Mesenchymal stem cell (in vitro differentiated cells and primary cell): Measurements from ENCODE around the gene TNFAIP2.
A peak's percentile ranks its signal among the peaks of the same experiment; 100 is the strongest.

Experiments
- DNase-seq: peaks from one replicate; pipeline ENCODE4 v3.0.0-alpha.2; 2013
- H2AFZ ChIP-seq: one replicate; pipeline ENCODE4 v1.6.1; 2013; ENCODE audit warnings: low read depth, mild to moderate bottlenecking, control low read depth, inconsistent platforms, low read length, moderate library complexity
- H2AK5ac ChIP-seq: 2 replicates; pipeline ENCODE4 v1.6.1; 2013; ENCODE audit warnings: low read length, moderate library complexity, mild to moderate bottlenecking, inconsistent platforms; ENCODE audit not compliant: severe bottlenecking
- H2BK120ac ChIP-seq: one replicate; pipeline ENCODE4 v1.6.1; 2013; ENCODE audit warnings: low read depth, mild to moderate bottlenecking, inconsistent platforms, low read length, moderate library complexity
- H2BK12ac ChIP-seq, 2 experiments: one replicate each; pipeline ENCODE4 v1.6.1; 2013; ENCODE audit warnings: inconsistent platforms in 2 of 2, low read length in 2 of 2, mild to moderate bottlenecking in 2 of 2, moderate library complexity in 2 of 2, control low read depth in 1 of 2
- H2BK15ac ChIP-seq: one replicate; pipeline ENCODE4 v1.6.1; 2013; ENCODE audit warnings: mild to moderate bottlenecking, low read depth, inconsistent platforms; ENCODE audit not compliant: poor library complexity, severe bottlenecking
- H2BK5ac ChIP-seq: 2 replicates; pipeline ENCODE4 v1.6.1; 2013; ENCODE audit warnings: low read depth, mild to moderate bottlenecking, low read length, control low read depth, inconsistent platforms; ENCODE audit not compliant: poor library complexity, severe bottlenecking
- H3K14ac ChIP-seq, 2 experiments: one replicate each; pipeline ENCODE4 v1.6.1; 2013; ENCODE audit warnings: inconsistent platforms in 2 of 2, low read length in 2 of 2, control low read depth in 1 of 2, mild to moderate bottlenecking in 1 of 2, moderate library complexity in 1 of 2
- H3K18ac ChIP-seq, 2 experiments: one replicate each; pipeline ENCODE4 v1.6.1; 2013; ENCODE audit warnings: inconsistent platforms in 2 of 2, low read length in 2 of 2, control low read depth in 1 of 2, low read depth in 1 of 2, mild to moderate bottlenecking in 1 of 2
- H3K23ac ChIP-seq, 2 experiments: one replicate each; pipeline ENCODE4 v1.6.1; 2013; ENCODE audit warnings: inconsistent platforms in 2 of 2, low read length in 2 of 2, mild to moderate bottlenecking in 2 of 2, moderate library complexity in 2 of 2, control low read depth in 1 of 2
- H3K27ac ChIP-seq: 2 replicates; pipeline ENCODE4 v1.5.1; 2013; ENCODE audit warnings: mild to moderate bottlenecking, moderate library complexity, low read length, control low read depth, inconsistent platforms; ENCODE audit not compliant: poor library complexity, severe bottlenecking
- H3K27me3 ChIP-seq, 2 experiments: 2 replicates each; pipeline versions ENCODE4 v1.6.1 to v1.7.0; 2013; ENCODE audit warnings: low read length in 2 of 2, mild to moderate bottlenecking in 2 of 2, moderate library complexity in 2 of 2, control low read depth in 1 of 2, inconsistent platforms in 1 of 2; ENCODE audit not compliant: control insufficient read depth in 1 of 2, insufficient read depth in 1 of 2
- H3K36me3 ChIP-seq, 2 experiments: 2 replicates each; pipeline versions ENCODE4 v1.6.1 to v1.7.0; 2013; ENCODE audit warnings: low read length in 2 of 2, control low read depth in 1 of 2, inconsistent platforms in 1 of 2, low read depth in 1 of 2, mild to moderate bottlenecking in 1 of 2; ENCODE audit not compliant: insufficient read depth in 2 of 2, control insufficient read depth in 1 of 2
- H3K4ac ChIP-seq, 2 experiments: one replicate each; pipeline ENCODE4 v1.6.1; 2013; ENCODE audit warnings: inconsistent platforms in 2 of 2, low read length in 2 of 2, mild to moderate bottlenecking in 2 of 2, moderate library complexity in 2 of 2, control low read depth in 1 of 2, low read depth in 1 of 2
- H3K4me1 ChIP-seq: 2 replicates; pipeline ENCODE4 v1.6.1; 2013; ENCODE audit warnings: low read depth, low read length, control low read depth; ENCODE audit not compliant: control insufficient read depth, insufficient read depth
- H3K4me2 ChIP-seq: 2 replicates; pipeline ENCODE4 v1.6.1; 2013; ENCODE audit warnings: low read length, mild to moderate bottlenecking, inconsistent platforms; ENCODE audit not compliant: poor library complexity, severe bottlenecking
- H3K4me3 ChIP-seq, 2 experiments: 2 replicates each; pipeline versions ENCODE4 v1.5.1 to v1.7.0; 2013; ENCODE audit warnings: low read length in 2 of 2, mild to moderate bottlenecking in 2 of 2, control low read depth in 1 of 2, low read depth in 1 of 2; ENCODE audit not compliant: insufficient read depth in 1 of 2
- H3K79me1 ChIP-seq: replicated peaks from 2 replicates; pipeline ENCODE4 v1.6.1; 2013; ENCODE audit warnings: mild to moderate bottlenecking, control low read depth, low read length, inconsistent platforms; ENCODE audit not compliant: poor library complexity, severe bottlenecking
- H3K9ac ChIP-seq: 2 replicates; pipeline ENCODE4 v1.7.0; 2013; ENCODE audit warnings: mild to moderate bottlenecking, low read length, moderate library complexity
- H3K9me3 ChIP-seq: 2 replicates; pipeline ENCODE4 v1.7.0; 2013; ENCODE audit warnings: mild to moderate bottlenecking, low read length; ENCODE audit not compliant: control insufficient read depth
- H4K8ac ChIP-seq: one replicate; pipeline ENCODE4 v1.6.1; 2013; ENCODE audit warnings: inconsistent platforms, mild to moderate bottlenecking, low read length, moderate library complexity
- H4K91ac ChIP-seq: one replicate; pipeline ENCODE4 v1.6.1; 2013; ENCODE audit warnings: mild to moderate bottlenecking, low read length, inconsistent platforms
- WGBS: methylation state at CpG from one replicate; pipeline ENCODE4 v1.1.7; 2013; ENCODE audit warnings: mixed read lengths; 5-methylcytosine and 5-hydroxymethylcytosine counted together

TNFAIP2 gene

DNA sequence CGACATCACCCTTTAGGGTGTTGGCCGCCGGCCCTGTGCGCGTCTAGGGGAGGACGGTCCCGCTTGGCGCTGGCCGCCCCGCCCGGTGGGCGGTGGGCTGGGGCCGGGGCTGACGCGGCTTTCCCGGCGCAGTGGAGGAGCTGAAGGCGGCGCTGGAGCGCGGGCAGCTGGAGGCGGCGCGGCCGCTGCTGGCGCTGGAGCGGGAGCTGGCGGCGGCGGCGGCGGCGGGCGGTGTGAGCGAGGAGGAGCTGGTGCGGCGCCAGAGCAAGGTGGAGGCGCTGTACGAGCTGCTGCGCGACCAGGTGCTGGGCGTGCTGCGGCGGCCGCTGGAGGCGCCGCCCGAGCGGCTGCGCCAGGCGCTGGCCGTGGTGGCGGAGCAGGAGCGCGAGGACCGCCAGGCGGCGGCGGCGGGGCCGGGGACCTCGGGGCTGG, 3.6 kb downstream of the TNFAIP2 start:
- Histone ChIP-seq H2AK5ac (peak overlapping the region; percentile 28), H3K23ac (no peak overlapping the region), H2AFZ (no peak overlapping the region), H4K8ac (no peak overlapping the region), H4K91ac (no peak overlapping the region), H3K79me1 (peaks cover 16% of the 10 kb centered on the region), H2BK5ac (no peak overlapping the region), H3K14ac (no peak overlapping the region), H2BK12ac (no peak overlapping the region), H3K18ac (peak overlapping the region; percentile 30 to 43), H3K36me3 (peaks cover 44 to 49% of the 10 kb centered on the region in 2 experiments), H3K4ac (peak overlapping the region in 1 of 2 experiments; percentile 17), H3K9me3 (no peaks in the 10 kb centered on the region), H3K4me1 (peaks cover 96% of the 10 kb centered on the region), H3K9ac (peak overlapping the region; percentile 84), H3K27ac (no peak overlapping the region), H3K4me2 (peak overlapping the region; percentile 60), H3K4me3 (peak overlapping the region; percentile 32 to 91), H2BK15ac (peak overlapping the region; percentile 20), H3K27me3 (no peaks in the 10 kb centered on the region), H2BK120ac (no peak overlapping the region)
- WGBS, result 5% methylated on average over 46 of the region's 62 CpGs
- no peak for DNase-seq

DNA sequence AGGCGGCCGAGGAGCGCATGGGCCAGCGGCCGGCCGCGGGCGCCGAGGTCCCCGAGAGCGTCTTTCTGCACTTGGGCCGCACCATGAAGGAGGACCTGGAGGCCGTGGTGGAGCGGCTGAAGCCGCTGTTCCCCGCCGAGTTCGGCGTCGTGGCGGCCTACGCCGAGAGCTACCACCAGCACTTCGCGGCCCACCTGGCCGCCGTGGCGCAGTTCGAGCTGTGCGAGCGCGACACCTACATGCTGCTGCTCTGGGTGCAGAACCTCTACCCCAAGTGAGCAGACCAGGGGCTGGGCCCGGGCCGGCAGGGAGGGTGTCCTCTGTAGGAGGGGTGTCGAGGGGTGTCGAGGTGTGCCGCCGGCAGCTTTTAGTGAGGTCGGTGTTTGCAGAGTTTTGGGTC, 4.1 kb downstream of the TNFAIP2 start:
- no peak overlapping the region for H2AFZ ChIP-seq
- H3K4me1 ChIP-seq, result peaks cover 96% of the 10 kb centered on the region
- H3K4me3 ChIP-seq, result peak overlapping the region; percentile 8 to 54
- H3K36me3 ChIP-seq, result peaks cover 49 to 50% of the 10 kb centered on the region in 2 experiments
- no peak overlapping the region for H4K91ac ChIP-seq
- H3K23ac ChIP-seq, result no peak overlapping the region
- no peak overlapping the region for H3K14ac ChIP-seq
- H4K8ac ChIP-seq, result no peak overlapping the region
- no peaks in the 10 kb centered on the region for H3K27me3 ChIP-seq
- peak overlapping the region; percentile 12 for H3K9ac ChIP-seq
- no peak overlapping the region for H2BK15ac ChIP-seq
- DNase-seq, result no peak
- H3K79me1 ChIP-seq, result peaks cover 16% of the 10 kb centered on the region
- H3K4ac ChIP-seq, result peak overlapping the region in 1 of 2 experiments; percentile 17
- WGBS, result 80% methylated on average over 24 of the region's 39 CpGs
- H3K18ac ChIP-seq, result peak overlapping the region in 1 of 2 experiments; percentile 37
- H2BK5ac ChIP-seq, result no peak overlapping the region
- peak overlapping the region; percentile 3 for H2AK5ac ChIP-seq
- H2BK12ac ChIP-seq, result no peak overlapping the region
- no peaks in the 10 kb centered on the region for H3K9me3 ChIP-seq
- no peak overlapping the region for H2BK120ac ChIP-seq
- peak overlapping the region; percentile 56 for H3K4me2 ChIP-seq
- H3K27ac ChIP-seq, result no peak overlapping the region

DNA sequence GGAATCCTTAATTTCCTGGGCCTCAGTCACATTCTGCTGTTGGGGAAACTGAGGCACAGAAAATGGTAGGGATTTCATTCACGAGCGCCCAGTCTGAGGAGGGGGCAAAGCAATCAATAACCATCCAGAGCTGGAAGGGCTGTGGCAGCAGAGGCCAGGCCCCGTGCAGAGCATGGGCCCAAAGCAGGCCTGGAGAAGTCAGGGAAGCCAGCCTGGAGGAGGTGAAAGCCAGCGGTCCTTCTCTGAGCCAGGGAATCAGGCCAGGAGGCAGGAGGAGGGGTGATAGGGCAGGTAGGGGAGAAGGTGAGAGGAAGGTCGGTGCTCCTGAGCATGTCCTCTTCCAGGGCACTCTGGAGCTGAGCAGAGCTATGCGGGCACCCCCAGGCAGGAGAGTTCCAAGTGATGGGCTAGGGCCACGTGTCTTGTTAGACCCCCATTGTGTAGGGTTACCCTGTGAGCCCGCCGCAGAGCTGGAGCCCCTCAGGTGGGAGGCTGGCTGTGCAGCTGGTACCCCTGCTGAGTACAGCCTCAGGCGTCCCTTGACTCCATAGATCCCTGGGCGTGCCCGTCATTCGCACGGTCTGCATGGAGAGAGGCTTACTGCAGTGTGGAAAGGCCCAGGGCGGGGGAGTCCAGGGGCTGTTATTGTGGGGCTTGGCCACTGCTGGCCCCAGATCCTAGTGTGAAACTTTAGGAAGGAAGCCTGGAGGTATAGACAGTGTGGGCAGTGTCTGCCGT, 4.8 kb downstream of the TNFAIP2 start:
- Histone ChIP-seq H3K18ac (no peak overlapping the region), H3K36me3 (peaks cover 56 to 57% of the 10 kb centered on the region in 2 experiments), H3K27me3 (no peaks in the 10 kb centered on the region), H2BK15ac (no peak overlapping the region), H3K4me2 (peak overlapping the region; percentile 4), H3K9me3 (no peaks in the 10 kb centered on the region), H2AFZ (no peak overlapping the region), H4K8ac (no peak overlapping the region), H3K14ac (no peak overlapping the region), H2BK5ac (no peak overlapping the region), H3K27ac (no peak overlapping the region), H3K4me1 (peaks cover 96% of the 10 kb centered on the region), H3K4ac (no peak overlapping the region), H2BK120ac (no peak overlapping the region), H3K9ac (peak overlapping the region; percentile 12), H2BK12ac (no peak overlapping the region), H4K91ac (no peak overlapping the region), H3K23ac (no peak overlapping the region), H3K4me3 (peak overlapping the region in 1 of 2 experiments; percentile 54), H3K79me1 (peaks cover 16% of the 10 kb centered on the region), H2AK5ac (peak overlapping the region; percentile 95)
- DNase-seq, result no peak
- 97% methylated on average over 16 of the region's 16 CpGs for WGBS

DNA sequence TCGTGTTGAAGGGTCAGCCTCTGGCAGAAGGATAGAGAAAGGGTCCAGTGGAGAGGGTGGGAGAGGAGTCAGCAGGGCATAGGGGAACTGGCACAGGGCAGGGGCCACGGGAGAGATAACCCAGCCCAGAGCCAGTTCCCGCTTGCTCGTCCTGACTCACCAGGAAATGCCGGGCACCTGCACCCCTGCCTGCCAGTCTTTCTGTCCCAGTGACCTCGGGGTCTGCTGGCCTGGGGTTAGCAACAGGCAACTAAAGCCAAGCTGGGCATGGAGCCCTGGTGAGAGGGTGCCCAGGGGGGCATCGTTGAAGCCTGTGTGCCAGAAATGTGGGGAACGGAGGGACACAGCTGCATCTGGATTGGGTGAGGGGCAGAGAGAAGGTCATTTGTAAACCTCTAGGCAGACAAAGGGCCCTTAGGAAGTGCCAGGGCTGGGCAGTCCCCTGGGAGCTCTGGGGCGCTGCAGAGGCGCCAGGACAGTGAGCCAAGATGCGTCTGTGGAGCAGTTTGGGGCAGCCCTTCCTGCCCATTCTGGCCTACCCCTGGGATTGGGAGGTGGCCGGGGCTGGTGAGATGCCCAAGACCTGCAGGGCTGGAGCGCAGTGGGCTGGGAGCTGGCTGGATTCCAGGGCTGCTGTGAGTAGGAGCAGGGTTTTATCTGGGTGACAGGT, 5.5 kb downstream of the TNFAIP2 start:
- Histone ChIP-seq H2BK12ac (no peak overlapping the region), H2BK15ac (peak overlapping the region; percentile 60), H3K79me1 (peaks cover 16% of the 10 kb centered on the region), H3K9me3 (no peaks in the 10 kb centered on the region), H4K8ac (no peak overlapping the region), H2AFZ (no peak overlapping the region), H3K4me3 (no peak overlapping the region), H3K4ac (no peak overlapping the region), H3K4me2 (no peak overlapping the region), H2BK5ac (no peak overlapping the region), H3K27me3 (no peaks in the 10 kb centered on the region), H3K14ac (no peak overlapping the region), H3K9ac (no peak overlapping the region), H3K36me3 (peaks cover 63 to 64% of the 10 kb centered on the region in 2 experiments), H4K91ac (no peak overlapping the region), H3K4me1 (peaks cover 96% of the 10 kb centered on the region), H3K23ac (no peak overlapping the region), H3K18ac (no peak overlapping the region), H3K27ac (peak overlapping the region; percentile 25), H2BK120ac (no peak overlapping the region), H2AK5ac (peak overlapping the region; percentile 95)
- DNase-seq, result no peak
- WGBS, result 88% methylated on average over 13 of the region's 13 CpGs
